ENCODE data around the gene RASSF4. TPM values are rescaled to one million over a fixed set of nuclear protein-coding genes. Genes with fewer than 3 reads are reported as not detected.

RASSF4 gene
- total RNA-seq, 1 donor from 2014 or later, result 67.6 TPM

GRCh38 chr10:44960482-44961229 lies 1.1 kb downstream of the RASSF4 start:
- no peak for DNase-seq (ENCODE audit: low read depth)
- H3K36me3 ChIP-seq (ENCODE audit: control insufficient read depth, insufficient read depth, low read length), result no peaks in the 10 kb centered on the region
- H3K27me3 ChIP-seq (ENCODE audit: control insufficient read depth, insufficient read depth, low read length), result no peaks in the 10 kb centered on the region
- peak overlapping the region; percentile 52 for H3K4me3 ChIP-seq (ENCODE audit: low read depth, low read length)
- no peak for TF ChIP-seq CTCF (IDR thresholded peaks at IDR 0.05; ENCODE audit: insufficient read depth, low read length, poor library complexity, severe bottlenecking)

- no peak for DNase-seq (ENCODE audit: low read depth)
- TF ChIP-seq CTCF (IDR thresholded peaks at IDR 0.05; ENCODE audit: insufficient read depth, low read length, poor library complexity, severe bottlenecking), result no peak
- Histone ChIP-seq H3K4me3 (ENCODE audit: low read depth, low read length) (no peak overlapping the region), H3K36me3 (ENCODE audit: control insufficient read depth, insufficient read depth, low read length) (no peaks in the 10 kb centered on the region), H3K27me3 (ENCODE audit: control insufficient read depth, insufficient read depth, low read length) (no peaks in the 10 kb centered on the region)
These were observed 1.6 kb downstream of the RASSF4 start for GRCh38 chr10:44961230-44961571.

- no peak for TF ChIP-seq CTCF (IDR thresholded peaks at IDR 0.05; ENCODE audit: insufficient read depth, low read length, poor library complexity, severe bottlenecking)
- no peaks in the 10 kb centered on the region for H3K36me3 ChIP-seq (ENCODE audit: control insufficient read depth, insufficient read depth, low read length)
- H3K4me3 ChIP-seq (ENCODE audit: low read depth, low read length), result no peak overlapping the region
- no peaks in the 10 kb centered on the region for H3K27me3 ChIP-seq (ENCODE audit: control insufficient read depth, insufficient read depth, low read length)
- no peak for DNase-seq (ENCODE audit: low read depth)
These were observed 2.5 kb downstream of the RASSF4 start for GRCh38 chr10:44961931-44962750.

- TF ChIP-seq CTCF (IDR thresholded peaks at IDR 0.05; ENCODE audit: insufficient read depth, low read length, poor library complexity, severe bottlenecking), result peak; percentile 46
- no peak for DNase-seq (ENCODE audit: low read depth)
- Histone ChIP-seq H3K4me3 (ENCODE audit: low read depth, low read length) (no peak overlapping the region), H3K36me3 (ENCODE audit: control insufficient read depth, insufficient read depth, low read length) (no peaks in the 10 kb centered on the region), H3K27me3 (ENCODE audit: control insufficient read depth, insufficient read depth, low read length) (no peaks in the 10 kb centered on the region)
These were observed 3.5 kb downstream of the RASSF4 start for GRCh38 chr10:44962870-44963738.

- no peak overlapping the region for H3K4me3 ChIP-seq (ENCODE audit: low read depth, low read length)
- no peak for DNase-seq (ENCODE audit: low read depth)
- H3K36me3 ChIP-seq (ENCODE audit: control insufficient read depth, insufficient read depth, low read length), result no peaks in the 10 kb centered on the region
- H3K27me3 ChIP-seq (ENCODE audit: control insufficient read depth, insufficient read depth, low read length), result no peaks in the 10 kb centered on the region
- TF ChIP-seq CTCF (IDR thresholded peaks at IDR 0.05; ENCODE audit: insufficient read depth, low read length, poor library complexity, severe bottlenecking), result no peak
These were observed 4.4 kb downstream of the RASSF4 start for GRCh38 chr10:44963772-44964633.
